HG03064 (cell line): Measurements from ENCODE around the gene OR5T2.
"Not testable (repeated sequence)": the region's sequence is repeated elsewhere in the genome, so short reads cannot be mapped to it uniquely, and the experiment has no call there.

ENCODE experiments used
- ATAC-seq: cut with Tn5 transposase; IDR thresholded peaks from one replicate; pipeline ENCODE4 v1.9.1; 2021; ENCODE audit warnings: low read depth; ENCODE audit not compliant: unreplicated experiment

Gene OR5T2

GRCh38 chr11:56234155-56234554 lies at the start of gene OR5T2:
Gene OR5T2, minus strand, starts transcription at chr11:56234255. Its CDS starts 1,193 bp downstream, at chr11:56233062.
- ATAC-seq, result no peak

- ATAC-seq, result no peak
Observed at GRCh38 chr11:56273854-56274253, 39.8 kb upstream of the OR5T2 start, which contains the start of gene OR5T1. Gene OR5T1, plus strand, starts transcription at chr11:56274154. Its CDS starts 1,485 bp downstream, at chr11:56275639.

GRCh38 chr11:56271092-56271491 lies 37.0 kb upstream of the OR5T2 start:
- ATAC-seq, result no peak

GRCh38 chr11:56251954-56252353 lies 17.9 kb upstream of the OR5T2 start, which contains the start of gene OR5T3:
Gene OR5T3, plus strand, starts transcription at chr11:56252254. Its CDS starts 0 bp downstream, at chr11:56252254.
- ATAC-seq, result no peak

- ATAC-seq, result not testable (repeated sequence)
Observed at GRCh38 chr11:56219735-56220134, 14.3 kb downstream of the OR5T2 start.

GRCh38 chr11:56214537-56214936 lies 19.5 kb downstream of the OR5T2 start:
- ATAC-seq, result no peak

GRCh38 chr11:56207790-56208189 lies 26.3 kb downstream of the OR5T2 start:
- no peak for ATAC-seq

GRCh38 chr11:56197367-56197766 lies 36.7 kb downstream of the OR5T2 start:
- ATAC-seq, result no peak

GRCh38 chr11:56196705-56197104 lies 37.4 kb downstream of the OR5T2 start:
- ATAC-seq, result no peak

- no peak for ATAC-seq
Observed at GRCh38 chr11:56188602-56189001, 45.5 kb downstream of the OR5T2 start.

GRCh38 chr11:56183459-56183858 lies 50.6 kb downstream of the OR5T2 start:
- ATAC-seq, result no peak
